ENCODE results near the gene SNX15.

SNX15 gene

GRCh38 chr11:65058012-65058411 lies 30.8 kb downstream of the SNX15 start:
- DNase-seq, result no peak

DNA sequence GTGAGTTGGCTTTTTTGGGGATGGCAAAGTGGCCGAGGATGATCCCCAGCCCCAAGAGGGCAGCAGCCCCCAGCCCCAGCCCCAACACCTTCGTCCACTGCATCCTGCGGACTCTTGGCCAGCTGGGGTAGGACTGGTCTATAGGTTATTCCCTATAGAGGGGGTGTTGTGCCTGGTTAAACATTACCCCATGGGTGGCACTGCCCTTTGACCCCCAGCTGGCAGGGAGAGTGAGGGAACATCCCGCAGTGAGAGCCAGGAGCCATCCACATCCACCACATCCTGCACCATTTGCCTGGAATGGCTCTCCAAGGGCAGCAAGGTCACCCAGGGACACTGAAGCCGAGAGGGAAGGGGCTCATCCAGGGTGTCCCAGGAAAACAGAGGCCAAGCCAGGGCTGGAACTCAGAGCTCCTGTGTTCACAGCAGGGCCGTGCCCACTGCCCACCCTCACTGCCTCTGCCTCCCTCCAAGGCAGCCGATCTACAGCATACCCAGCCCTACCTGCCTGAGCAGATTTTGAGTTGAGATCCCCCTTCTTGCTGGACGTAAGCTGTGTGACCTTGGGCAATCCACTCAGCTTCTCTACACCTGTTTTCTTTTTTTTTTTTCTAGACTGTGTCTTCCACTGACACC lies 31.3 kb downstream of the SNX15 start, which contains the start of gene NAALADL1:
Gene NAALADL1, minus strand, starts transcription at position 135 of the 636 bp plus-strand sequence. Its CDS starts 32 bp downstream, at position 103.
- DNase-seq, result no peak

GRCh38 chr11:65059523-65059922 lies 32.3 kb downstream of the SNX15 start:
- DNase-seq, result no peak

DNA sequence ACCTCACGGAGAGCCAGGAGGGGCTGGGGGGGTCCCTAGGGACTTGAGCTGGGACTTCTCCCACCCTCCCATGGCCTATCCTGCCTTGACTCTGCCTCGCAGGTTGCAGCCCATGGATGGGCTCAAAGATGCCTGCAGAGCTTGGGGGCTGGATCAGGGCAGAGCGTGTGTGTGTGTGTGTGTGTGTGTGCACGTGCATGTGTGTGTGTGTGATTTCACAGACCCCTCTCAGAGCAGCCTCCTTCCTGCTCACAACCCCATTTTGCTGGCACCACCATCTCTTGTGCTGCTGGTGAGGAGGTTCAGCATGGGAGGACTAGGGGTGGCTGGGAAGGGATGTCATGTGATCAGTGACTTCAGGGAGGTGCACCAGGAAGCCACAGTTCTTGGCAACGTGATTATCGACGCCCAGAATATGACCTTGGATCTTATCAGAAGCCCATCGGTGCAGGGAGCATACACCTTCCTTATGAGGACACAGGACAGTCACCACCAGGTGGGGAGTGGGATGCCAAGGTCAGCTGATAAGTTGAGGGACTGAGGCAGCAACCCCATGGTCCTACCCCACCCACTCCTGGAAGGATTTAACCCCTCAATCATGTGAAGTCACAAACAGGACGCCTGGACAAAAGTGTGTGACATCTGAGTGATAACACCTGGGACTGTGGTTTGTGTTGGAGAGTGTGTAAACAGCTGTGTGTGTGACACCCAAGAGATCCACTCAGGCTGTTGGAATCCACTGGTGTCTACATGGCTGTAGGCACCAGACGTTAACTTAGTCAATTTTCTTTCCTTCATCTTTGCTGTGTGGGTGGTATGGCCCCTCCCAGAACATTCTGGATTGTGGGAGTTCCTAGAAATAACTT lies 33.0 kb downstream of the SNX15 start:
- DNase-seq, result no peak

GRCh38 chr11:65060913-65061408 lies 33.7 kb downstream of the SNX15 start:
- no peak for DNase-seq

GRCh38 chr11:65063532-65063931 lies 36.3 kb downstream of the SNX15 start:
- no peak for DNase-seq

- no peak for DNase-seq
Measured at GRCh38 chr11:65064847-65065240, 37.6 kb downstream of the SNX15 start.

GRCh38 chr11:65065851-65066250 lies 38.6 kb downstream of the SNX15 start:
- DNase-seq, result no peak

GRCh38 chr11:65066315-65066714 lies 39.1 kb downstream of the SNX15 start:
- DNase-seq, result no peak

- no peak for DNase-seq
Measured at GRCh38 chr11:65066805-65067291, 39.6 kb downstream of the SNX15 start.

- DNase-seq, result no peak
Measured at GRCh38 chr11:65067446-65067845, 40.2 kb downstream of the SNX15 start.

GRCh38 chr11:65069217-65069616 lies 42.0 kb downstream of the SNX15 start:
- no peak for DNase-seq

DNA sequence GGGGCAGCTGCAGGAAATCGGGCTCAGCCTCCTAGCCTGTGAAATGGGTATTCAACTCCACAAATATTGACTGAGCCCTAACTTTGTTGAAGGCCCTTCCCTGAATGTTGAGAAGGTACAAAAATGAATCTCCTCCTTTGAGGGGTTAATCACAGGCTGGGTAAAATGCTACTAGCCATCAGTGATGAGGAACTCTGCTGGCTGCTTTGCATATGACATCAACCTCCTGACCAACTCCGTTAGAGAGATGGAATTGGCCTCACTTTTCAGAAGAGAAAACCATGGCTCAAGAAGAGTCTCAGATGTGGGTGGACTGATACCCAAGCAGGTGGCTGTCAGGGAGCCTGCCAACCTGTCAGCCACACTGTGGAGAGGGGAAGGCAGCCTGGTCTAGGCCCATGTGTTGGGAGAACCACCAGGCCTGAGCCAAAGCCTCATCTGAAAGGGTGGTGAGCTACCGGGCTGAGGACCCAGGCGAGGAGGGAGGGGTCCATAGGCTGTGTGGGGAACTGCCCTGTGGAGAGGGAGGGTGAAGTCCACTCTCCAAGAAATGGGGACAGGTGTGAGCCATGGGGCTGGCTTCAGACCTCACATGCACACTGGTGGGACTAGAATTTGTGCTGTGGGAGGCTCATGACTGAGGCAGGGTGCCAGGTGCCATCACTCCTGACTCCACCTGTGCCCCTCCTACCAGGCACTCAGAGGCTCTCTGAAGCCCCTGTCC lies 44.8 kb downstream of the SNX15 start:
- DNase-seq, result no peak

DNA sequence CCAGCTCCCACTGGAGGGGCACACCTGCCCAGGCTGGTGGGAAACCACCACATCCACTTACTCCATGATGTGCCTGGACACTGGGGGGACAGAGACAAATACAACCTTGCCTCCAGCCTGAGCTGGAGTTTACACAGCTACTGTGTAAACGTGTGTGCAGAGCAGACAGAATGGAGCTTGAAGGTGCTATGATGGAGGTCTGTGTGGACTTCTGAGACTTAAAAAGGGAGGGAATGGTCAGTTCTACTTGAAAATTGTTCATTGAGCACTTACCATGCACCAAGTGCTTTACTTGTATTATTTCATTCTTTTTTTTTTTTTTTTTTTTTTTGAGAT lies 45.4 kb downstream of the SNX15 start:
- no peak for DNase-seq

DNA sequence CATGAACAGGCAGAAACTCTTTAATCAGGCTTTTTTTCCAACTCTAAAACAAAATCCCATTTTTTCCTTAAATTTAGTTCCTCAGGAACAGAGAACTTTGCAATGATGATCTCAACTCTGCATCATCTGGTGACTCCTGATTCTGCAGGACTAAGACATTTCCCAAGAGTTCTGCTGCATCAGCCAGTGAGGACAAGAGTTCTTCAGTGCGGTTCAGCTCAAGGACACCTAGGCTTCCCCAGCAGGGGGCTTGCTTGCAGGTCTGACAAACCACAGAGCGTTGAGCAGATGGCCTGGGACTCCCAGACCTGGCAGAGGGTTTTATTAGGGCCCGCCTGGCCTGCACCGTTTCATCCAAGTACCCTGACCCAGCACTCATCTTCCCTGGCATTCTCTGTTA lies 50.2 kb downstream of the SNX15 start:
- no peak for DNase-seq

DNA sequence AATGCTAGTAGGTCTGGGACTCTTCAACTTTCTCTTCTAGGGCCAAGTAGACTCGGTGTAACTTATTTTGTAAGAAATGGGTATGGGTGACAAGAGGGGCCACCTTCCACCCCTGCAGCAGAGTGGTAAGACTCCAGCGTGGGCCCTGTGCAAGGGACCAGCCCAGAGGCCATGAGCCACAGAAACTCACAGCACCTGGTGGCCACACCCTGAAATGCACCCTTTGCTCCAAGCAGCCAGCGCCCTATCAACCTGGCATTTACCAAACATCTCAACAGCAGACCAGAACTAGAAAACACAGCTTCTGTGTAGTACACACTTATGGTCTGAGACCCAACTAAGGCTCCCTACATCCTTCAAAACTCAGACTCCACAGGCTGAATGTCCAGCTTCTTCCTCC lies 50.9 kb downstream of the SNX15 start:
- peak; percentile 63 for DNase-seq

DNA sequence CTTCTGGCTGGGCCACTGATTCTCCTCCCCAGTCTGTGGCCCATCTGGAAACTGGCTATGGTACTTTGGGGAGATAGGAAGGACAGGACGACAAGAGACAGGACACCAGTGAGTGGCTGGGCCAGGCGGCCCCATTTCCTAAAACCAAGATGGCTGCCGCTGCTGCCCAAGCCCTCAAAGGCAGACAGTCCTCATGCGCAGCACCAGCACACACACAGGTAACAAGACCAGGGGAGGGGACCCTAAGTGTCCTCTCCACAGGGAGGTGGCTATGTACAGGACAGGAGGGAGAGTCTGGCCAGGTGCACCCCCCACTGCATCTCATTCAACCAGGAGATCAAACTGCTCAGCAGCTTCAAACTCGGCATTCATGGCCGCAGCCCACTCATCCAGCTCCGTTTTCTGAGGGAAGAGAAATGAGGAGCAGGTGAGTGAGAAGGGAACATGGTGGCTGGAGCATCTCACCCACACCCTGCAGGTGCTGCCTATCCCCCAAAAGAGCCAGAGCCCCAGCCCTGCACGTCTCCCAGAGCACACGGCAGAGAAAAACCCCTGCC lies 51.6 kb downstream of the SNX15 start:
- no peak for DNase-seq

DNA sequence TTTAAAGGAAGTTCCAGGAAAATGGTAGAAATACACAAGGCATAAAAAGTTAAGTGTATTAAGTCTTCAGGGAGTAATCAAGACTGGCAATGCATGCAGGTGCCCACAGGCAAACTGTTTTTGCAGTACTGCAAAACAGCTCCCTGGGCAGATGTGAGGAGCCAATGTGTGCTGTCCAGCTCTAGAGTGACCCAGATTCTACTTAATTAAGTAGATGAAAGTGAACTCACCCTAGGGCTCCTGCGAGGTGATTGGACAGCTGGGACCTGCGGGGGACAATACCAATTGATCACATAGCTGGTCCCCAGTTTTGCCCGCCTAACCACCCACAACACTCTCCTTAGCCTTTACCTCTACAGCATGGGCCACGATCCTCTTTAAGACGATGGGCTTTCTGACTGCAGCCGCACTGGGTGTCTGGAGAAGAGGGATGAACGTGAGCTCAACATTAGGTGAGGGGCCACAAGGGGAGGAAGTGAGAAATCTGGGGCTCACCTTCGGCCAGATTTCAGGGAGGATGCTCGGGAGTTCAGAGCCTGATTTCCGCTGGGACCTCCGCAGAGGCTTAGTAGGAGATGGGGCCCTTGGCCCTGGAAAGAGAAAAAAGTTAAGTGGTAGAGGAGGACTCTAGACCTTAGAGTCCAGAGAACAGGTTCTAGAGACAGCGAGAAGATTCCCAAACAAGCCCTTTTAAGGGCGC lies 56.0 kb downstream of the SNX15 start:
- no peak for DNase-seq

GRCh38 chr11:65083834-65084597 lies 56.8 kb downstream of the SNX15 start, which contains the start of the genes CDCA5 and ZFPL1:
TSS of gene CDCA5 (minus strand) at chr11:65084040. CDS start at chr11:65083978, 62 bp downstream.
TSS of gene ZFPL1 (plus strand) at chr11:65084222. CDS start at chr11:65084699, 477 bp downstream.
- DNase-seq, result peak; percentile 91

- DNase-seq, result no peak
Measured at GRCh38 chr11:65084598-65085375, 57.5 kb downstream of the SNX15 start.

All from T-helper 9 cell (primary cell).